ENCODE data around the gene MYO3B.

Gene MYO3B

GRCh38 chr2:170350929-170351826 is 173.2 kb downstream of the MYO3B start:
- H3K27ac ChIP-seq = no peak overlapping the region; the same call in 1 of the 2 replicates
- no peak for TF ChIP-seq ZFX (IDR thresholded peaks at IDR 0.05)
- TF ChIP-seq, protein P1, sequence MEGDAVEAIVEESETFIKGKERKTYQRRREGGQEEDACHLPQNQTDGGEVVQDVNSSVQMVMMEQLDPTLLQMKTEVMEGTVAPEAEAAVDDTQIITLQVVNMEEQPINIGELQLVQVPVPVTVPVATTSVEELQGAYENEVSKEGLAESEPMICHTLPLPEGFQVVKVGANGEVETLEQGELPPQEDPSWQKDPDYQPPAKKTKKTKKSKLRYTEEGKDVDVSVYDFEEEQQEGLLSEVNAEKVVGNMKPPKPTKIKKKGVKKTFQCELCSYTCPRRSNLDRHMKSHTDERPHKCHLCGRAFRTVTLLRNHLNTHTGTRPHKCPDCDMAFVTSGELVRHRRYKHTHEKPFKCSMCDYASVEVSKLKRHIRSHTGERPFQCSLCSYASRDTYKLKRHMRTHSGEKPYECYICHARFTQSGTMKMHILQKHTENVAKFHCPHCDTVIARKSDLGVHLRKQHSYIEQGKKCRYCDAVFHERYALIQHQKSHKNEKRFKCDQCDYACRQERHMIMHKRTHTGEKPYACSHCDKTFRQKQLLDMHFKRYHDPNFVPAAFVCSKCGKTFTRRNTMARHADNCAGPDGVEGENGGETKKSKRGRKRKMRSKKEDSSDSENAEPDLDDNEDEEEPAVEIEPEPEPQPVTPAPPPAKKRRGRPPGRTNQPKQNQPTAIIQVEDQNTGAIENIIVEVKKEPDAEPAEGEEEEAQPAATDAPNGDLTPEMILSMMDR (conservative IDR thresholded peaks at IDR 0.05) = no peak

DNA sequence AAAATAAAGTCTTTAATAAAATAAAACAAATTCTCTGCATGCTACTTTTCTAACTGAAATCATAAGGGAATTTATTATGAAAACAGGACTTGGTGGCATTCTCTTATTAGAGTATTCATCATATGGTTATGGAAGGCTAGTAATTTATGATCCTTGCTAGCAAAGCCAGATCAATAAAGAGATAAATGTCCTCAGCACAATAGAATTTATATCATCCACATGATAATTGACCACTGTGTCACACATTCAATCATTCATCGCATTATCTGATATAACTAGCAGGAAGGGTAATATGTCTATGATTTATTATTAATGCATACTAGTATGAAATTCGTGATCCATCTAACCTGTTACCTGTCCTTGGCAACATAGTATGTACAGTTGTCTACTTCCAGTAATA is 175.8 kb downstream of the MYO3B start:
- TF ChIP-seq, protein P1 (conservative IDR thresholded peaks at IDR 0.05) = no peak
- no peak for TF ChIP-seq ZFX (IDR thresholded peaks at IDR 0.05)
- H3K27ac ChIP-seq = no peak overlapping the region

- H3K27ac ChIP-seq = no peak overlapping the region
- no peak for TF ChIP-seq ZFX (IDR thresholded peaks at IDR 0.05)
- TF ChIP-seq, protein P1 (conservative IDR thresholded peaks at IDR 0.05) = no peak
Observed at GRCh38 chr2:170354388-170354787, 176.4 kb downstream of the MYO3B start.

- TF ChIP-seq, protein P1 (conservative IDR thresholded peaks at IDR 0.05) = no peak
- TF ChIP-seq ZFX (IDR thresholded peaks at IDR 0.05) = no peak
- H3K27ac ChIP-seq = no peak overlapping the region
Observed at GRCh38 chr2:170354855-170355780, 177.2 kb downstream of the MYO3B start.

DNA sequence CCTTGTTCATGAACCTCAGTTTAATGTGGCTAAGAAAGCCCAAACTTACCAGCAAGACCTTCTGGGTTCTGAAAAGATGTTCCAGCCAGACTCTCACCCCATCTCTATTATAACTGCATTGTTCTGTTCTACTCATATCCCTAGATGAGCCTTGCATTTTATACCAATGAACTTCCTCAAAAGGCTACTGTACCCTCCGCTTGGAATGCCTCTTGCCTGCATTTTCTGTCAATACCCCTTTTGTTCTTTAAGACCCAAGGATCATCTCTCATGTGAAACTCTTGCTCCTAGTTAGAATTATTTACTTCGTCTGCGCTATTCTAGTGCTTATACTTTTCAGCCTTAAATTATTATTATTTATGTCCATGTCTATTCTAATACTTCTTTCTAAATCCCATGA is 181.5 kb downstream of the MYO3B start:
- no peak overlapping the region for H3K27ac ChIP-seq
- TF ChIP-seq, protein P1 (conservative IDR thresholded peaks at IDR 0.05) = no peak
- no peak for TF ChIP-seq ZFX (IDR thresholded peaks at IDR 0.05)

DNA sequence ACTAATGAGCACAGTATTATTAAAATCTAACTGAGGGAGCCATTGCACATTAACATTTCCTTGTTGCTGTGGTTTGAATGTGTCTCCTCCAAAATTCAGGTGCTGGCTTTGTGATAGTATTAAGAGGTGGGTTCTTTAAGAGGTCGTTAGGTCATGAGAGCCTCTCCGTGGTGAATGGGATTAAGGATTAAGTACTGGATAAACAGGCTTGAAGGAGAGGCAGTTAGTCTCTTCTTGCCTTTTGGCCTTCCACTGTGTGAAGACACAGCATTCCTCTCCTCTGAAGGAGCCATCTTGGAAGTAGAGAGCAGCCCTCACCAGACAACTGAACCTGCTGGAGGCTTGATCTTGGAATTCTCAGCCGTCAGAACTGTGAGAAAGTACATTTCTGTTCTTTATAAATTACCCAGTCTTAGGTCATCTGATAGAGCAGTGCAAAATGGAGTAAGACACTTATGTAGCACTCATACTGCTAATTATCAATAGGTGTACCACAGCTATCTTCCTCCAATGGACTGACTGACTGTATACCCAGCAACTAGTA is 182.7 kb downstream of the MYO3B start:
- TF ChIP-seq, protein P1 (conservative IDR thresholded peaks at IDR 0.05) = no peak
- TF ChIP-seq ZFX (IDR thresholded peaks at IDR 0.05) = no peak
- no peak overlapping the region for H3K27ac ChIP-seq
